ENCODE data around the gene GNMT.
"Not testable (repeated sequence)": the region's sequence is repeated elsewhere in the genome, so short reads cannot be mapped to it uniquely, and the experiment has no call there.

Gene GNMT

DNA sequence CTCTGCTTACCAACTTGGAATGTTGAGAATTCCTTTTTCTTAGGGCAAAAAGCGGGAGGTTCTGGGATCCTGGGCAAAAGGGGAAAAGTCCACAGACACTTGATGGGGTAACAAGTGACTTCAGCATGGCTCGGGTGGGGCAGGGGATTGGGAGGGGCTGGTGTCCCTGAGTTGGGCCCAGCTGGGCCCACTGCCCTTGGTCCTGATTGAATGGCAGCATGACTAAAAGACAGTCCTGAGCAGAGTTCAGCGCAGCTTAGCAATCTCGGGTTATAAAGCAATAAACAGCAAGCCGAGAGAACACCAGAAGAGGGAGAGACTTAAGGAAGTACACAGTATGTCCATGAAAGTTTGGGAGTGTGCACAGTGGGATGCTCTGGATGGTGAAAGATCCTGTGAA lies 29.4 kb downstream of the GNMT start:
- no peak for DNase-seq (ENCODE audit: low spot score)
- TF ChIP-seq, protein P1, sequence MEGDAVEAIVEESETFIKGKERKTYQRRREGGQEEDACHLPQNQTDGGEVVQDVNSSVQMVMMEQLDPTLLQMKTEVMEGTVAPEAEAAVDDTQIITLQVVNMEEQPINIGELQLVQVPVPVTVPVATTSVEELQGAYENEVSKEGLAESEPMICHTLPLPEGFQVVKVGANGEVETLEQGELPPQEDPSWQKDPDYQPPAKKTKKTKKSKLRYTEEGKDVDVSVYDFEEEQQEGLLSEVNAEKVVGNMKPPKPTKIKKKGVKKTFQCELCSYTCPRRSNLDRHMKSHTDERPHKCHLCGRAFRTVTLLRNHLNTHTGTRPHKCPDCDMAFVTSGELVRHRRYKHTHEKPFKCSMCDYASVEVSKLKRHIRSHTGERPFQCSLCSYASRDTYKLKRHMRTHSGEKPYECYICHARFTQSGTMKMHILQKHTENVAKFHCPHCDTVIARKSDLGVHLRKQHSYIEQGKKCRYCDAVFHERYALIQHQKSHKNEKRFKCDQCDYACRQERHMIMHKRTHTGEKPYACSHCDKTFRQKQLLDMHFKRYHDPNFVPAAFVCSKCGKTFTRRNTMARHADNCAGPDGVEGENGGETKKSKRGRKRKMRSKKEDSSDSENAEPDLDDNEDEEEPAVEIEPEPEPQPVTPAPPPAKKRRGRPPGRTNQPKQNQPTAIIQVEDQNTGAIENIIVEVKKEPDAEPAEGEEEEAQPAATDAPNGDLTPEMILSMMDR (IDR thresholded peaks at IDR 0.05; ENCODE audit: extremely low read depth, missing control alignments), result no peak

DNA sequence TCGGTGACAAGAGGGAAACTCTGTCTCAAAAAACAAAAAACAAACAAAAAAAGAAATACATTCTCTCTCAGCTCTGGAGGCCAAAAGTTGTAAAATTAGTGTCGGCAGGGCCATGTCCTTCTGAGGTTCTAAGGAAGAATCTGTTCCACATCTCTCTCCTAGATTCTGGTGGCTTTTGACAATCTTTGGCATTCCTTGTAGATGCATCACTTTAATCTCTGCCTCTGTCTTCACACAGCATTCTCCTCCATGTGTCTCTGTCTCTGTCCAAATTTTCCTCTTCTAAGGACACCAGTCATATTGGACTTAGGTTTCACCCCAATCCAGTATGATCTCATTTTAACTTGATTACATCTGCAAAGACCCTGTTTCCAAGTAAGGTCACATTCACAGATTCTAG lies 32.9 kb downstream of the GNMT start:
- no peak for DNase-seq (ENCODE audit: low spot score)
- TF ChIP-seq, protein P1 (IDR thresholded peaks at IDR 0.05; ENCODE audit: extremely low read depth, missing control alignments), result no peak

DNA sequence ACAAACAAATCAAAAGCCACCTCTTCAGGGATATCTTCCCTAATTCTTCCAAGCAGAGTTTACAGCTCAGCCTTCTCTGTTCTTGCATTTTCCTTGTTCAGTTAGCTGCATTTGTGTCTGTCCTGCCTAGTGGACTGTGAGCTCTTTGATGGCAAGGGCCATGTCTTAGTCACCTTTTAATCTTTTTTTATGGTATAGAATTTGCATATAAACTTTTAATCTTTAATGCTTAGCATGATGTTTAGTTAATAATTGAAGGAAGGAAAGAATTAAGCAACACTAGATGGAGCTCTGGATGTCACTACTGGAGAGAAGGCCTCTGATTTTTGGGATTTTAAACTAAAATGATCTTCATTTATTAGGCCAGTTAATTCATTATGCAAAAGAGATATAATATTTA lies 36.0 kb downstream of the GNMT start:
- TF ChIP-seq, protein P1 (IDR thresholded peaks at IDR 0.05; ENCODE audit: extremely low read depth, missing control alignments), result no peak
- no peak for DNase-seq (ENCODE audit: low spot score)

DNA sequence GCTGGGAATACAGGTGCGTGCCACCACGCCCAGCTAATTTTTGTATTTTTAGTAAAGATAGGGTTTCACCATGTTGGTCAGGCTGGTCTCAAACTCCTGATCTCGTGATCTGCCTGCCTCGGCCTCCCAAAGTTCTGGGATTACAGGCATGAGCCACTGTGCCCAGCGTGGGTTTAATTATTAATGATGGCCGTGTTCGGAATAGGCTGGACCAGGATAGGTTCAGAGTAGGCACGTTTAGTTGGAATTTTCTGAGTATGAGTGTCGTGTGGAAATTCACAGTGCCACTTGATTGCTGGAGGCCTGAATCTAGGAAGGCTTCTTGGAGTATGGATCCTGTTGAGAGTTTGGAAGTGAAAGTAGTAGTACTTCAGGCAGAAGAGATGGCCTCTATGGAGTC lies 37.7 kb downstream of the GNMT start:
- DNase-seq (ENCODE audit: low spot score), result not testable (repeated sequence)

DNA sequence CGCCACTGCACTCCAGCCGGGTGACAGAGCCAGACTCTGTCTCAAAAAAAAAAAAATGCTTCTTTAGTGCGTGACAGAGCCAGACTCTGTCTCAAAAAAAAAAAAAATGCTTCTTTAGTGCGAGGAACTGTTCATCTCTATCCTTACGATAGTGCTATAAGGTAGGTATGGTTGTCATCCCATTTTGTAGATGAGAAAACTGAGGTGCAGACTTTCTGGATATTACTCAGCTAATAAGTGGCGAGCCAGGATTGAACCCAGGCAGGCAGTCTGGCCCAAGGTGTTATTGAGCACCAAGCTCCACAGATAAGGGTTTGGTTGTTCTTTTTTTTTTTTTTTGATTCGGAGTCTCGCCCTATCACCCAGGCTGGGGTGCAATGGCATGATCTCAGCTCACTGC lies 41.3 kb downstream of the GNMT start:
- no peak for DNase-seq (ENCODE audit: low spot score)
- TF ChIP-seq, protein P1 (IDR thresholded peaks at IDR 0.05; ENCODE audit: extremely low read depth, missing control alignments), result no peak

DNA sequence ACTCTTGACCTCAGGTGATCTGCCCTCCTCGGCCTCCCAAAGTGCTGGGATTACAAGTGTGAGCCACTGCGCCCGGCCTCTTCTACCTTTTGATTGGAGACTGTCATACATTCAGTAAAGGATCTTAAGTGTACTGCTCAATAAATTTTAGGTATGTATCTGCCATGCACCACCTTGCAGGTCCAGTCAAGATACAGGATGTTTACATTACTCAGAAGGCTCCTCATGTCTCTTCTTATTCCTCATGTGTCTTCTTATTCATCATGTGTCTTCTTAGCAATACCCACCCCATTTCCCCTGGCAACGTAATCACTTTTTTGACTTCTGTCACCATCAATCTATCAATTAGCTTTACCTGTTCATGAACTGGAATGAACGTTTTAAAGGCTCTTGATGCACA lies 45.3 kb downstream of the GNMT start:
- no peak for DNase-seq (ENCODE audit: low spot score)
- TF ChIP-seq, protein P1 (IDR thresholded peaks at IDR 0.05; ENCODE audit: extremely low read depth, missing control alignments), result no peak

DNA sequence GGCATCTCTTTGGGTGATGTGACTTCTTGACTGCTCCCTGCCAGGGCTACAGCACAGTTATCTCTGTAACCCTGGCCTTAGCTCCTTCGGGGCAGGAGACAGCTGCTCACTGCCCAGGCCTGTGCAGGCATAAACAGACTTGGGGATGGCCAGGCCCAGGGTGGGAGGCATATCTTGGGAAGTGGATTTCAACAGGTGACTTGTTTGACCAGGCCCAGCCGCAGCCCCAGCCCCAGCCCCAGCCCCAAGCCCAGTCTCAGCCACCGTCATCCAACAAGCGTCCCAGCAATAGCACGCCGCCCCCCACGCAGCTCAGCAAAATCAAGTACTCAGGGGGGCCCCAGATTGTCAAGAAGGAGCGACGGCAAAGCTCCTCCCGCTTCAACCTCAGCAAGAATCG lies 45.7 kb downstream of the GNMT start:
- DNase-seq (ENCODE audit: low spot score), result no peak
- TF ChIP-seq, protein P1 (IDR thresholded peaks at IDR 0.05; ENCODE audit: extremely low read depth, missing control alignments), result no peak

DNA sequence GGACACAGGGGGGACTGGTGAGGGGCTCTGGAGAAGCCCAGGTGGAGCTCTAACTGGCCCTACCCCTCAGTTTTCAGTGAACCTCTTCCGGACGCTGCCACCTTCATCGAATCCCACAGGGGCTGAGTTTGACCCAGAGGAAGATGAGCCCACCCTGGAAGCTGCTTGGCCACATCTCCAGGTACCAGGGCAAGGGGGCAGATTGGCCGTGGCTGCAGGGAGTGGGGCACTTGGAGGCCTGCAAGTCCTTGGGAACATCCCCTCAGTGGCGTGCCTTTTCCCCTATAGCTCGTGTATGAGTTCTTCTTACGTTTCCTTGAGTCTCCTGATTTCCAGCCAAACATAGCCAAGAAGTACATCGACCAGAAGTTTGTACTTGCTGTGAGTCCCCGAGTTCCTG lies 46.6 kb downstream of the GNMT start:
- no peak for DNase-seq (ENCODE audit: low spot score)
- TF ChIP-seq, protein P1 (IDR thresholded peaks at IDR 0.05; ENCODE audit: extremely low read depth, missing control alignments), result no peak

Measured in GM20000 (cell line).